Measurements from ENCODE around the gene CNN1. TPM values are rescaled to one million over a fixed set of nuclear protein-coding genes. Genes with fewer than 3 reads are reported as not detected.
A peak's percentile ranks its signal among the peaks of the same experiment; 100 is the strongest.
"Not testable (repeated sequence)": the region's sequence is repeated elsewhere in the genome, so short reads cannot be mapped to it uniquely, and the experiment has no call there.

Gene CNN1
- total RNA-seq, 4 donors from 2014 or later: 21.2 to 88.2 (median 25.7) TPM

DNA sequence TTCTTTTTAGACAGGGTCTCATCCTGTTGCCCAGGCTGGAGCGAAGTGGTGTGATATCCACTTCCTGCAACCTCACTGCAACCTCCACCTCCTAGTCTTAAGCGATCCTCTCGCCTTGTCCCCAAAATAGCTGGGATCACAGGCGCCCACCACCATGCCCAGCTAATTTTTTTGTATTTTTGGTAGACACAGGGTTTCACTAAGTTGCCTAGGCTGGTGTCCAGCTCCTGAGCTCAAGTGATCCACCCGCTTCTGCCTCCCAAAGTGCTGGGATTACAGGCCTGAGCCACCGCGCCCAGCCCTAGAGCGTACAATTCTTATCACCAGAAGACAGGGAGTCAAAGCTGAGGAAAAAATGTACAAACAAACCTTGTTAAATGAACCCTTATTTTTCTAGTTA, 24.9 kb downstream of the CNN1 start:
- no peak for DNase-seq
- H3K27ac ChIP-seq: peak overlapping the region in 1 of 4 donors; percentile 62
- H3K9me3 ChIP-seq: no peaks in the 10 kb centered on the region
- H3K4me1 ChIP-seq: peaks cover 0 to 6% (median 2%) of the 10 kb centered on the region in 4 donors
- no peak overlapping the region for H3K4me3 ChIP-seq
- TF ChIP-seq, protein P1, sequence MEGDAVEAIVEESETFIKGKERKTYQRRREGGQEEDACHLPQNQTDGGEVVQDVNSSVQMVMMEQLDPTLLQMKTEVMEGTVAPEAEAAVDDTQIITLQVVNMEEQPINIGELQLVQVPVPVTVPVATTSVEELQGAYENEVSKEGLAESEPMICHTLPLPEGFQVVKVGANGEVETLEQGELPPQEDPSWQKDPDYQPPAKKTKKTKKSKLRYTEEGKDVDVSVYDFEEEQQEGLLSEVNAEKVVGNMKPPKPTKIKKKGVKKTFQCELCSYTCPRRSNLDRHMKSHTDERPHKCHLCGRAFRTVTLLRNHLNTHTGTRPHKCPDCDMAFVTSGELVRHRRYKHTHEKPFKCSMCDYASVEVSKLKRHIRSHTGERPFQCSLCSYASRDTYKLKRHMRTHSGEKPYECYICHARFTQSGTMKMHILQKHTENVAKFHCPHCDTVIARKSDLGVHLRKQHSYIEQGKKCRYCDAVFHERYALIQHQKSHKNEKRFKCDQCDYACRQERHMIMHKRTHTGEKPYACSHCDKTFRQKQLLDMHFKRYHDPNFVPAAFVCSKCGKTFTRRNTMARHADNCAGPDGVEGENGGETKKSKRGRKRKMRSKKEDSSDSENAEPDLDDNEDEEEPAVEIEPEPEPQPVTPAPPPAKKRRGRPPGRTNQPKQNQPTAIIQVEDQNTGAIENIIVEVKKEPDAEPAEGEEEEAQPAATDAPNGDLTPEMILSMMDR (IDR thresholded peaks at IDR 0.05): no peak
- TF ChIP-seq POLR2A (IDR thresholded peaks at IDR 0.05): no peak
- no peaks in the 10 kb centered on the region for H3K36me3 ChIP-seq
- no peaks in the 10 kb centered on the region for H3K27me3 ChIP-seq

DNA sequence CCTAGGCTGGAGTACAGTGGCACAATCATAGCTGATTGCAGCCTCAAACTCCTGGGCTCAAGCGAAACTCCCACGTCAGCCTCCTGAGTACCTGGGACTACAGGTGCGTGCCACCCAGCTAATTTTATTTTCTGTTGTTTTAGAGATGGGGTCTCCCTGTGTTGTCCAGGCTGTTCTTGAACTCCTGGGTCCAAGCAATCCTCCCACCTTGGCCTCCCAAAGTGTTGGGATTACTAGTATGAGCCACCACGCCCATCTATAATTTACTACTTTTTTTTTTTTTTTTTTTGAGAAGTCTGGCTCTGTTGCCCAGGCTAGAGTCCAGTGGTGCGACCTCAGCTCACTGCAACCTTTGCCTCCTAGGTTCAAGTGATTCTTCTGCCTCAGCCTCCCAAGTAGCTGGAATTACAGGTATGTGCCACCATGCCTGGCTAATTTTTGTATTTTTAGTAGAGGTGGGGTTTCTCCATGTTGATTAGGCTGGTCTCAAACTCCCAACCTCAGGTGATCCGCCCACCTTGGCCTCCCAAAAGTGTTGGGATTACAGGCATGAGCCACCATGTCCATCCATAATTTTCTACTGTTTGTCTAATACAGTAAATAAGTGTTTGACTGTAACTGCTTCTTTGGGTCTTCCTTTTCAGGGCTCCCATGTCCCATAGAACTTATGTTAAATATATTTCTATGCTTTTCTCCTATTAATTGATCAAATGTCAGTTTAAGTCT, 25.6 kb downstream of the CNN1 start:
- not testable (repeated sequence) for H3K27me3 ChIP-seq, H3K36me3 ChIP-seq, H3K9me3 ChIP-seq, DNase-seq, H3K4me1 ChIP-seq, H3K4me3 ChIP-seq
- peak overlapping the region in 1 of 4 donors; percentile 62 for H3K27ac ChIP-seq

DNA sequence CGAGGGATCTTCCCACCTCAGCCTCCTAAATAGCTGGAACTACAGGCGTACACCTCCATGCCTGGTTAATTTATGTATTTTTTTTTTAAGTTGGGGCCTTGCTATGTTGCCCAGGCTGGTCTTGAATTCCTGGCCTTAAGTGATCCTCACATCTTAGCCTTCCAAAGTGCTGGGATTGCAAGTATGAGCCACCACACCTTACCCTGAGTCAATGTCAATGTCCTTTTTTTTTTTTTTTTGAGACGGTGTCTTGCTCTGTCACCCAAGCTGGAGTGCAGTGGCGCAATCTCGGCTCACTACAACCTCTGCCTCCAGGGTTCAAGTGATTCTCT, 27.0 kb downstream of the CNN1 start:
- H3K9me3 ChIP-seq, H3K27me3 ChIP-seq, H3K36me3 ChIP-seq, DNase-seq, H3K4me3 ChIP-seq, H3K4me1 ChIP-seq: not testable (repeated sequence)
- peak overlapping the region in 1 of 4 donors; percentile 62 for H3K27ac ChIP-seq

DNA sequence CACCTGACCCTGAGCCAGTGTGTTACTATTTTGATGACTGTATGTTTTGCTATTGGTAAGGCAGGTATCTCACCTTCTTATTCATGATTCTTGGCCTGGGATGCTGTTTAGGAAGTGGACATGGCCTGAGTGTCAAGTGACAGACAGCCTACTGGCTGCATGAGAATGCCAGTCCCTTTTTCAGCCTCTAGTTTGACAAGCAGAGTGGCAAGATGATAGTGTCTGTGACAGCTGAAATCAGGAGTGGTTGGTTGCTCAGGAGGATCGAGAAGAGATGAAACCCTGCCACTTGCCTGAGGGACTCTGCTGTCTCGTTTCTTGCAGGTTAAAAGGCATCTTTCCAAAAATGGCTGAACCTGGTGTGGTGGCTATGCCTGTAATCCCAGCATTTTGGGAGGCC, 27.5 kb downstream of the CNN1 start:
- DNase-seq: no peak

DNA sequence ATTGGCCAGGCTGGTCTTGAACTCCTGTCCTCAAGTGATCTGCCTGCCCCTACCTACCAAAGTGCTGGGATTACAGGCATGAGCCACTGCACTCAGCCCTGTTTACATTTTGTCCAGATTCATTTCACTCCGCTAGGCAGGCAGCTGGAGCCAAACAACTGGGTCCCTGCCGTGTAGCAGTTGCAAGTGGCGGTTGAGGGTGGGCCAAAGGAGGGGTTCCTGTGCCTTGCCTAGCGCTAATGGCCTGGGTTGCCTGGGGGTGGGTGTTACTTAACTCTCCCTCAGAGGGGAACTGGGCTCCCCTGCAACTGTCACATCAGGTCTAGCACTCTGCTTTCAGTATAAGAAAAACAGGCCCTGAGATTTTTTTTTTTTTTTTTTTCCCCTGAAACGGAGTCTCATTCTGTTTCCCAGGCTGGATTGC, 31.4 kb downstream of the CNN1 start:
- DNase-seq: no peak
- TF ChIP-seq, protein P1 (IDR thresholded peaks at IDR 0.05): no peak
- TF ChIP-seq POLR2A (IDR thresholded peaks at IDR 0.05): no peak
- H3K4me3 ChIP-seq: no peak overlapping the region
- H3K27me3 ChIP-seq: no peaks in the 10 kb centered on the region
- peak overlapping the region in 1 of 4 donors; percentile 35 for H3K27ac ChIP-seq
- H3K4me1 ChIP-seq: no peaks in the 10 kb centered on the region
- H3K9me3 ChIP-seq: no peaks in the 10 kb centered on the region
- H3K36me3 ChIP-seq: no peaks in the 10 kb centered on the region

More for the DNA sequence above, 27.5 kb downstream of the CNN1 start:
- H3K27ac ChIP-seq: peak overlapping the region in 1 of 4 donors; percentile 62
- H3K4me1 ChIP-seq: no peaks in the 10 kb centered on the region
- TF ChIP-seq, protein P1 (IDR thresholded peaks at IDR 0.05): no peak
- TF ChIP-seq POLR2A (IDR thresholded peaks at IDR 0.05): no peak
- H3K36me3 ChIP-seq: no peaks in the 10 kb centered on the region
- no peaks in the 10 kb centered on the region for H3K27me3 ChIP-seq
- no peak overlapping the region for H3K4me3 ChIP-seq
- H3K9me3 ChIP-seq: no peaks in the 10 kb centered on the region

DNA sequence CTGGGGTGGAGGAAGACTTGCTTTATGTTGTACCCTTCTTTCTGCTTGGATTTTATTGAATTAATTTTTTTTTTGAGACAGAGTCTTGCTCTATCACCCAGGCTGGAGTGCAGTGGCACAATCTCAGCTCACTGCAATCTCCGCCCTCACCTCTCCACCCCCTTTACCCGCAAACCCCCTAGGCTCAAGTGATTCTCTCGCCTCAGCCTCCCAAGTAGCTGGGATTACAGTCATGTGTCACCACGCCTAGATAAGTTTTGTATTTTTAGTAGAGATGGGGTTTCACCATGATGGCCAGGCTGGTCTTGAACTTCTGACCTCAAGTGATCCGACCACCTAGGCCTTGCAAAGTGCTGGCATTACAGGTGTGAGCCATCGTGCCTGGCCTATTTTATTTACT, 34.7 kb downstream of the CNN1 start:
- H3K27me3 ChIP-seq, H3K36me3 ChIP-seq, DNase-seq, H3K4me3 ChIP-seq, H3K9me3 ChIP-seq: not testable (repeated sequence)
- peak overlapping the region in 2 of 4 donors; percentile 18 to 70 for H3K27ac ChIP-seq
- peaks cover 0 to 12% (median 4%) of the 10 kb centered on the region in 4 donors for H3K4me1 ChIP-seq

DNA sequence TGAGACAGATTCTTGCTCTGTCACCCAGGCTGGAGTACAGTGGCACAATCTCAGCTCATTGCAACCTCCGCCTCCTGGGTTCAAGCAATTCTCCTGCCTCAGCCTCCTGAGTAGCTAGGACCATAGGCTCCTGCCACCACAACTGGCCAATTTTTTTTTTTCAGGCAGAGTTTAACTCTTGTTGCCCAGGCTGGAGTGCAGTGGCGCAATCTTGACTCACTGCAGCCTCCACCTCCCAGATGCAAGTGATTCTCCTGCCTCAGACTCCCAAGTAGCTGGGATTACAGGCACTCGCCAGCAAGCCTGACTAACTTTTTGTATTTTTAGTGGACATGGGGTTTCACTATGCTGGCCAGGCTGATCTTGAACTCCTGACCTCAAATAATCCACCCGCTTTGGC, 35.1 kb downstream of the CNN1 start:
- not testable (repeated sequence) for H3K36me3 ChIP-seq, H3K27me3 ChIP-seq, DNase-seq, H3K9me3 ChIP-seq, H3K4me3 ChIP-seq
- H3K27ac ChIP-seq: peak overlapping the region in 2 of 4 donors; percentile 18 to 70
- H3K4me1 ChIP-seq: peaks cover 0 to 12% (median 6%) of the 10 kb centered on the region in 4 donors

DNA sequence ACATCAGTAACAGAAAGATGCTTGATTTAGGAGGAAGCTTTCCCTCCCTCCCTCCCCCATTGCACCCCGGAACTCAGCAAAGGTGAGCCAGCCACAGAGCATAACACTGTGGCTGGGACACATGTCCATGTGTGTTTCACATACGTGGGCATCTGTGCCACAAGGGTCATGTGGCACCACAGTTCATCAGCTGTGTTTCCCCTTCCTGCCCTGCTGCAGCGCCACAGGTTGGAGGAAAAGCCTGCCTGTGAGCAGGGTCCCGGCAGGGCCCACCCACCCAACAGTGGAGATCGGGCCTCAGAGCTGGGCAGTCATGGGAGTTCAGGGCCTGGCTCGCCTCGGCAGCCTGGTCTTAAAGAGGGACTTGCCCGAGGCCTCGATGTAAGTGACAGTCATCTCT, 36.0 kb downstream of the CNN1 start:
- no peak overlapping the region for H3K4me3 ChIP-seq
- H3K27ac ChIP-seq: peak overlapping the region in 2 of 4 donors; percentile 46 to 70
- peaks cover 0 to 12% (median 8%) of the 10 kb centered on the region in 4 donors for H3K4me1 ChIP-seq
- peak in 2 of 3 donors; percentile 68 to 69 for DNase-seq
- H3K27me3 ChIP-seq: no peaks in the 10 kb centered on the region
- no peaks in the 10 kb centered on the region for H3K9me3 ChIP-seq
- TF ChIP-seq, protein P1 (IDR thresholded peaks at IDR 0.05): no peak
- no peak for TF ChIP-seq POLR2A (IDR thresholded peaks at IDR 0.05)
- no peaks in the 10 kb centered on the region for H3K36me3 ChIP-seq

Measured in Peyer's patch (tissue), 4 donors.